HG02981 (cell line): ENCODE results near the gene RNF151.
"Not testable (repeated sequence)": the region's sequence is repeated elsewhere in the genome, so short reads cannot be mapped to it uniquely, and the experiment has no call there.

Experiments used
- ATAC-seq: cut with Tn5 transposase; IDR thresholded peaks from one replicate; pipeline ENCODE4 v1.9.1; 2021; ENCODE audit warnings: mild to moderate bottlenecking, moderate library complexity; ENCODE audit not compliant: unreplicated experiment

The RNF151 gene

DNA sequence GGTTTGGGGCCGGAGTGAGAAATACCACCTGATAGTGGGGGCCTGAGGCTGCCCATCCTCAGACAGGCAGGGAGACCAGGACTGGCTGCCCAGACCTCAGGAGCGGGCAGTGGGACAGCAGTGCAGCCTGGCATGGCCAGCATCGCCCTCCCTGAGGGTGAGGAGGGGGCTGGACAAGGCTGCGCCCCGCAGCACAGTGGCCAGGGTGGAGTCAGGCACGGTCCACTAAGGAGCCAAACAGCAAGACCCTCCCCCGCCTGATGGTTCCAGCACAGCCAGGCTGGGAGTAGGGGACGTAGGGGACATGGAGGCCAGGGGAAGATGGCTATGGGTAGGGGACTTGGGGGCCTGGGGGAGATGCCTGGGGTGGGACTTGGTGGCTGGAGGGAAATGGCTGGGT lies 39.7 kb downstream of the RNF151 start:
- ATAC-seq: no peak

DNA sequence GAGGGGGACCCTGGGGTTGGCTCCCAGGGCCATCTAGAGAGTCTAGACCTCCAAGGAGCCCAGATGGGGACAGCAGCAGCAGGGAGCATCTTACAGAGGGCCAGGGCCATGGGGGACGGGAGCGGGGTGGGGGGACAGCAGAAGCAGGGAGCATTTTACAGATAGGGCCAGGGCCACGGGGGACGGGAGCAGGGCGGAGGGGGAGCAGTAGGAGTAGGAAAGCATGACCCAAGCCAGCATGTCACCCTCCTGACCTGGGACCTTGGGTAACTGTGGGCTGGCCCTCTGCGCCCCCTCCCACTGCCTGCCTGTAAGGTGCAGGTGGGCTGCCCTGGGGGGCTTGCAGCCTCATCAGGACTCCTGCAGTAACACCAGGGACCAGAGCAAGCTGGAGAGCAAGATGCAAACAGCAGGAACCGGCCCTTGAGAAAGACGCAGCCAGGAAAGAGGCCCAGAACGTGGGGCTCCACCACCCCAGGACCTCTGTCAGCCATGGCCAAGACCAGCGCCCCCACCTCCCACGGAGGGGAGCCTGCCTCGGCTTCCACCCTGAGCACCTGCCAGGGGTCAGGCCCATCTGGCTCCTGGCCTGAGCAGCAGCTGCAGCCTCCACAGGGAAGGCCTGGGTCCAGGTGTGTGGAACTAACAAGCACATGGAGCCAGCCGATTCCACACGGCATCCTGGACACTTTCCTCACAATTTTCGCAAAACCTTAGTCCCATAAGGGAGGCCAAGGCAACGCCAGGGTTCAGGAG lies 40.6 kb downstream of the RNF151 start:
- no peak for ATAC-seq

DNA sequence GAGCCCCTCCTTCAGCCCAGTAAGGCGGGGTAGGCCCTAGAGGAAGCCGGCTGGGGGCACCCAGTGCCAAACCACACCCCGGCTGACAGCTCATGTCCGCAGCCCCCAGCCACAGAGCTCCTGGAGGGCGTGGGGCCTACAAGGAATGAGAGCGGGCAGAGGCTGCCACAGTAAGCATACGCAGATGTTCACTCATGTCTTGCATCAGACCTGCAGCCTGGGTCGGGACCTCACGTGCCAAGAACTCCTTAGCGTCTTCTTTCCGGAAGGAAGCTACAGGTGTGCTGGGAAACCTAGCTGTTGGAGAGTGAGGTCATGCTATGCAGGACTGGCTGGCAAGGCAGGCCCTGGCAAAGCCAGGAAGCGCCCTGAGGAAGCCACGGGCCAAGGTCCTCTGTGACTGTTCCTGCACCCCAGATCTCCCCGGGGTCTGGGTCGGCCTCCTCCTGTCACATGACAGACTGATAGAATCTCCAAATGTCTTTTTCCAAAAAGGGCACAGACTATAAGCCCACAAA lies 41.4 kb downstream of the RNF151 start:
- ATAC-seq: no peak

DNA sequence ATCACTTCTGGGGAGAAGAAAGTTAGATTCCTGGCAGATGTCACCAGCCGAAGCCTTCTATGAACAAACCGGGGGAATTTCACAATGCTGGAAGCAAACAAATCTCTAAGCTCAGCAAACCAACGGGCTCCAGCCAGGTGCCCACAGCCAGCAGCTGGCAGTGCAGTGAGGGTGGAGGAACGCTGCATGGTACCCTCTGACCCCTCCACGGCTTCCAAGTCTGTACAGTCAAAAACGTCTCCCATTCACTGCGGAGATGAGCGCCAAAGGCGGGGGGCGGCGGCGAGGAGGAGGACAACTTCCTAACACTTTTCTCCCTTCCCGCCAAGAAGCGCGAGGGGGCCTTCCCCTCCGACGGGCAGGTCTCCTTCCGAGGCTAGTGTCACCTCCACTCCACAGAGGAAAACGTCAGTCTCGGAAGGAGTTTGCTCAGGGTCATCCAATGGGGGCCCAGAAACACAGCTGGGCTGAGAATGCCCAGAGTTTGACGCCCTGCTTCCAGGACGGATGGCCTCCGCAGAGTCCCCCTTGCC lies 42.0 kb downstream of the RNF151 start:
- ATAC-seq: no peak

DNA sequence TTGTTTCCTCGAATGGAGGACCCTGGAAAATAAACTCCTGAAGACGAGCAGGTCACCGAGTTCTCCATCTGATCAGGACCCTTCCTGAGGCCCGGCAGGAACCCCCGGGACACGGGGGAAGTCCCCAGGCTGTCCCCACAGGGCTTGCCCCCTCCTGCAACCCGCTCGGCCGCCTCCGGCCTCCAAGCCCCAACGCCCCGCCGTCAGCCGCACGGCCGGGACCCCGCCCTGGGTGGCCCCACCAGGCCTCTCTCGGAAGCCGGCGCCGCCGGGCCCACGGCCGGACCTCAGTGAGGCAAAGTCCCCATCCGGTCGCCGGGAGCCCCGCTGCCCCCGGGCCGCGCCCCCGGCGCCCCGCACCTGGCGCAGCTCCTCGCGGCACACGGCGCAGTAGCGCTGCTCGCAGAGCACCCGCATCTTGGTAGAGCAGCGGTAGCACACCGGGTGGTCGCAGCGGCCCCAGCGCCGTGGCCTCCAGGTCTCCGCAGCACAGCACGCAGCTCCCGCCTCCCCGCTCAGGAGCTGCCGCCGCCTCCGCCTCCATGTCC lies 42.6 kb downstream of the RNF151 start:
- peak; percentile 23 for ATAC-seq

DNA sequence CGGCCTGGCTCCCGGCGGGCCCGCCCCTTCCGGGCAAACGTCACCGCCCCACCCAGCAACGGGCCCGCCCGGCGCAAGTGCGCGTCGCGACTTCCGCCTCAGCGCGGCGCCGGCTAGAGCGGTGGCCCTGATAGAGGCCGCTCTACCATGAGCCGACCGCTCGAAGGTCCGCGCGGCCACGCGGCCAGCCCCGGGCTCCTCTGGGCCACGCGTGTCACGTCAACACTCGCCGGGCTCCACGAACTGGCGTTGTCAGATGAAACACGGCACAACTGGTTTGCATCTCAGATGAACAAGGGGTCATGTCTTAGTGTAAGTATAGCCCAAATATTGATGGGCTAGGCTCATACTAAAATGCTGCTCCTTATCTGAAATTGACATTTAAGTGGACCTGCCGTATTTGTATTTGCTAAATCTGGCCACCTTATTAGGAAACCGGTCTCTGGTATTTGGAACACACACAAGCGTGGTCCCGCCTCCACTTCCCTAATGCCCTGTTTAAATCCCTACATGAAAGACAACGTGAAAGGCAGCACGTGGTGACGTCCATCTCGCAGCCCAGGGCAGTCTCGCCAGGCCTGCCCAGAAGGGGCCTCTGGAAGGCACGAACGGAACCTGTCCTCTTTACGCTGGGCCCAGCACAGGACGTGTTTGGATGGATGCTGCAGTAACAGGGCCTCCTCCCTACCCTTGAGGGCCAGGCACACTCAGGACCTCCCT lies 43.3 kb downstream of the RNF151 start, which contains the start of gene ZNF598:
TSS of gene ZNF598 (minus strand) at position 31 of the 720 bp plus-strand sequence.
- peak; percentile 80 for ATAC-seq

DNA sequence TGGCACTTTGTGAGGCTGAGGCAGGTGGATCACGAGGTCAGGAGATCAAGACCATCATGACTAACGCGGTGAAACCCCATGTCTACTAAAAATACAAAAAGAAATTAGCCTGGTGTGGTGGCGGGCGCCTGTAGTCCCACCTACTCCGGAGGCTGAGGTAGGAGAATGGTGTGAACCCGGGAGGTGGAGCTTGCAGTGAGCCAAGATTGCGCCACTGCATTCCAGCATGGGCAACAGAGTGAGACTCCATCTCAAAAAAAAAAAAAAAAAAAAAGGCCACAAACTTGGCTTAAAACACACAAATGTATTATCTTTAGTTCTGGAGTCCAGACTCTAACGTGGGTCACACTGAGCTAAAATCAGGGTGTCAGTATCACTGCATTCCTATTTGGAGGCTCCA lies 45.1 kb downstream of the RNF151 start:
- not testable (repeated sequence) for ATAC-seq

DNA sequence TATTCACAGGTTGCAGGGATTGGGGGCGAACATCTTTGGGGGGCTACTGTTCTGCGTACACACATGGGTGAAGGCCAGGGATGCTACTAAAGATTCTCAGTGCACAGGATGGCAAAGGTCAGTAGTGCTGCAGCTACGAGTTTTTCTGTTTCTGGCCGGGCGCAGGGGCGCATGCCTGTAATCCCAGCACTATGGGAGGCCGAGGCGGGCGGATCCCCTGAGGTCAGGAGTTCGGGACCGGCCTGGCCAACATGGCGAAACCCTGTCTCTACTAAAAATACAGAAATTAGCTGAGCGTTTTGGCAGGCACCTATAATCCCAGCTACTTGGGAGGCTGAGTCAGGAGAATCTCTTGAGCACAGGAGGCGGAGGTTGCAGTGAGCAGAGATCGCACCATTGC lies 46.9 kb downstream of the RNF151 start:
- ATAC-seq: no peak

DNA sequence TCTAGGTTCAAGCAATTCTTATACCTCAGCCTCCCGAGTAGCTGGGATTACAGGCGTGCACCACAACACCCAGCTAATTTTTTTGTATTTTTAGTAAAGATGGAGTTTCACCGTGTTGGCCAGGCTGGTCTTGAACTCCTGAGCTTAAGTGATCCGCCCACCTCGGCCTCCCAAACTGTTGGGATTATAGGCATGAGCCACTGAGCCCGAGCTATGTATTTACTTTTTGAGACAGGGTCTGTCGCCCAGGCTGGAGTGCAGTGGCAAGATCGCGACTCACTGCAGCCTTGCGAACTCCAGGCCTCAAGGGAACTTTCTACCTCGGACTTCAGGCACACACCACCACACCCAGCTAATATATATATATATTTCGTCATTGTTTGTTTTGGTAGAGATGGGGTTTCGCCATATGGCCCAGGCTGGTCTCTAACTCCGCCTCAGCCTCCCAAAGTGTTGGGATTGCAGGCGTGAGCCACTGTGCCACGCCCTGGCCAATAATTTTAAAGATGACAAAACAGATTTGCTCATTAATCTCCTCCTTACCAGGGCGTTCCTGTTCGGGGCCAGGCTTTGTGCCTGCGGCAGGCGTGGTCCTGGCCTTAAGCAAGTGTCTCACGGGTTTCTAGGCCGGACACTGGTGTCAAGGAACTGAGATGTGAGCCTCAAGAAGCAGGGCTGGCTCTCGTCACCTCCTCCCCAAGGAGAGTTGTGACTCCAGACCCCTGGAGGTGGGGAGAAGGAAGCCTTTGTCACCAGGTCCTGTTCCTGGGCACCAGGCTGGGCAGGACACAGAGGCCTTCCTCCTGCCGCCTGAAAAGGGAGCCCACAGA lies 48.7 kb downstream of the RNF151 start:
- no peak for ATAC-seq

DNA sequence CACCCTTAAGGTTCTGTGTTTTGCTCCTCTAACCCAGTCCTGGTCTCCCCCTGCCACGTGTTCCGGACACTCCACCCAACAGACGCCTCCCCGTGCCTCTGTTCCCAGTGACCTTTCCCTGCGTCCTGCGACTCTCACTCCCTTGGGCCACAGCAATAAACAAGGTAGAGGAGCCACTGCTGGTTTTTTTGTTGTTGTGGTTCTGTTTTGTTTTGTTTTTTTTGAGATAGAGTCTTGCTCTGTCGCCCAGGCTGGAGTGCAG lies 49.2 kb downstream of the RNF151 start:
- ATAC-seq: no peak

DNA sequence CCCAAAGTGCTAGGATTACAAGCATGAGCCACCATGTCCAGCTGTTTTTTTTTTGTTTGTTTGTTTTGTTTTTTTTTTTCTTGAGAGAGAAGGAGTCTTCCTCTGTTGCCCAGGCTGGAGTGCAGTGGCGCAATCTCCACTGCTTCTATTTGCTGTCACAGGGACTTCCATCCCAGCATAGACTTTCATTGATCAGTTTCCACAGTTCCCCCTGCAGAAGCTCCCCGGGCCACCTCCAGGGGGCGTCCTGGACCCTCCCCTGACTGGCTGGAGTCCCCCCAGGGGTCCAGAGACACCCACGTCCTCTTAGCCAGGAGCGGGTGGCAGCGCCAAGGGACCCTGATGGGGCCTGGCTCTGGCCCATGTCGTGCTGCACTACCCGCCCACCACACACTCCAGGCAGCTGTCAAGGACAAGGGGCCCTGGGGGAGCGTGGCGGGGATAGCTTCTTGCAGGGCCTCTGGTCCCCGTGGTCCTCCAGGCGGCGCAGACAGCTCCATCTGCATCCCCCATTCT lies 49.8 kb downstream of the RNF151 start:
- ATAC-seq: no peak
